Brain microvascular endothelial cell (primary cell): ENCODE data around the gene ELFN1.

ENCODE experiments used
- DNase-seq: peaks from one replicate; pipeline ENCODE4 v3.0.0-alpha.2; 2020
- H3K27ac ChIP-seq: fragments of 250-450 bp; sonication (Bioruptor Pico); 2 replicates; pipeline ENCODE4 v1.5.1; 2020; ENCODE audit warnings: mild to moderate bottlenecking, moderate library complexity
- H3K27me3 ChIP-seq: fragments of 250-450 bp; sonication (Bioruptor Pico); replicated peaks from 2 replicates; pipeline ENCODE4 v1.5.1; 2020; ENCODE audit warnings: mild to moderate bottlenecking
- H3K36me3 ChIP-seq: fragments of 250-450 bp; sonication (Bioruptor Pico); replicated peaks from 2 replicates; pipeline ENCODE4 v1.5.1; 2020; ENCODE audit warnings: mild to moderate bottlenecking
- H3K4me3 ChIP-seq: 2 replicates; pipeline ENCODE4 v1.5.1; 2011; ENCODE audit warnings: low read depth, mild to moderate bottlenecking, control low read depth, low read length, moderate library complexity
- in situ Hi-C: cut with HindIII; loops from 2 replicates; pipeline ENCODE4 v1.10.0; 2017; ENCODE audit warnings: low sequenced_read_pairs, low pct_ligation_motif_present
- TF ChIP-seq, protein P1 (sequence below): IDR thresholded peaks from 2 replicates; pipeline ENCODE4 v1.5.1; 2011; ENCODE audit warnings: low read depth, mild to moderate bottlenecking, moderate library complexity, low read length, control low read depth, inconsistent platforms; ENCODE audit errors: missing control alignments

ELFN1 gene

DNA sequence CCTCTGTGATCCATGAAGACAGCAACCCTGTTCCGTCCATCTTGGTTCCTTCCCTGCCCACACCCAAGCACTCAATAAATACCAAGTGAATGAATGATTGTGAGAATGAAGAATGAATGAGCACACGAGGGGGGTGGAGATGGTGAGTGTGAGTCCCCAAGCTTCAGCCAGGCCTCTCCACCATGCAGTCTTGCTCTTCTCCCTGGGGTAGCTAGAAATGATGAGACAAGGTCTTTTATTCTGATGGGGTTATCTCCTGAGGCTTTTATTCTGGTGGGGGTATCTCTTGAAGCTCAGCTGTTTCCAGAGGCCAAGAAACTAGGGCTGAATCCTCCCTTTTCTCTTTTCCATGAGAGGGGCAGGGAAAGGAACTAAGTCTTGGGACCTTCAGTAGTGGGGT is 57.0 kb downstream of the ELFN1 start:
- in situ Hi-C loops = no loop called here
- Histone ChIP-seq H3K27me3 (no peaks in the 10 kb centered on the region), H3K36me3 (no peaks in the 10 kb centered on the region), H3K4me3 (no peak overlapping the region), H3K27ac (no peak overlapping the region)
- TF ChIP-seq, protein P1, sequence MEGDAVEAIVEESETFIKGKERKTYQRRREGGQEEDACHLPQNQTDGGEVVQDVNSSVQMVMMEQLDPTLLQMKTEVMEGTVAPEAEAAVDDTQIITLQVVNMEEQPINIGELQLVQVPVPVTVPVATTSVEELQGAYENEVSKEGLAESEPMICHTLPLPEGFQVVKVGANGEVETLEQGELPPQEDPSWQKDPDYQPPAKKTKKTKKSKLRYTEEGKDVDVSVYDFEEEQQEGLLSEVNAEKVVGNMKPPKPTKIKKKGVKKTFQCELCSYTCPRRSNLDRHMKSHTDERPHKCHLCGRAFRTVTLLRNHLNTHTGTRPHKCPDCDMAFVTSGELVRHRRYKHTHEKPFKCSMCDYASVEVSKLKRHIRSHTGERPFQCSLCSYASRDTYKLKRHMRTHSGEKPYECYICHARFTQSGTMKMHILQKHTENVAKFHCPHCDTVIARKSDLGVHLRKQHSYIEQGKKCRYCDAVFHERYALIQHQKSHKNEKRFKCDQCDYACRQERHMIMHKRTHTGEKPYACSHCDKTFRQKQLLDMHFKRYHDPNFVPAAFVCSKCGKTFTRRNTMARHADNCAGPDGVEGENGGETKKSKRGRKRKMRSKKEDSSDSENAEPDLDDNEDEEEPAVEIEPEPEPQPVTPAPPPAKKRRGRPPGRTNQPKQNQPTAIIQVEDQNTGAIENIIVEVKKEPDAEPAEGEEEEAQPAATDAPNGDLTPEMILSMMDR = no peak
- no peak for DNase-seq

DNA sequence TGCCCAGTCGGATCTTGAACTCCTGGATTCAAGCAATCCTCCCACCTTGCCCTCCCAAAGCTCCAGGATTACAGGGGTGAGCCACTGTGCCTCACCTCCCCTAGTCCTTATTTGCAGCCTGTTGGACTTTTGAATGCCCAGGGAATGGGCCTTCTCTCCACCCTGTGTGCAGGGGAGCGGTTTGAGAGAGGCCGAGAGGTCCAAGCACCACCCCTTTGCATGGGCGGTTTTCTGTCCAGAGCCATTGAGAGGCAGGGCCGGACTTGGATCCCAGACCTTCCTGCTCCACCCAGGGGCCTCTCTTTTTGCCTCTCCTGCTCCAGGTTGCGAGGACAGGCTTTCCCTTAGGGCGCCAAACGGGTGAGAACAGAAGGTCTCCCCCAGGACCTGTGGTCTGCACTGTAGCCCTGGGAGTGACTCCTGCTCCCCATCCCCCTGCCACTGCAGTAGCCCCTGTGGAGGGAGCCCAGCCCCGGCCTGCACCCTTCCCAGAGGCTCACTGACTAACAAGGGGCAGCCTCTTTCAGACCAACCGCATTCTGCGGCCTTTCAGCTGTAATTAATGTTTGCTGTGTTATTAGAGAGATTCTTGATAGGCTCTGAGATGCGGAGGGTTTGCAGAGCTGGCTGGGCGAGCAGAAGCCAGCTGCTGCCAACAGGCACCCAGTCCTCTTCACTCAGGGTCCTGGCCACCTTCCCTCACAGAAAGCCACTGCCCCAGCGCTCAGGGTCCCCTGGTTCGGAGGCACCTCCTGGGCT is 57.9 kb downstream of the ELFN1 start:
- no peaks in the 10 kb centered on the region for H3K36me3 ChIP-seq
- no peak overlapping the region for H3K4me3 ChIP-seq
- H3K27me3 ChIP-seq = no peaks in the 10 kb centered on the region
- in situ Hi-C loops = no loop called here
- no peak for DNase-seq
- TF ChIP-seq, protein P1 = no peak
- no peak overlapping the region for H3K27ac ChIP-seq

DNA sequence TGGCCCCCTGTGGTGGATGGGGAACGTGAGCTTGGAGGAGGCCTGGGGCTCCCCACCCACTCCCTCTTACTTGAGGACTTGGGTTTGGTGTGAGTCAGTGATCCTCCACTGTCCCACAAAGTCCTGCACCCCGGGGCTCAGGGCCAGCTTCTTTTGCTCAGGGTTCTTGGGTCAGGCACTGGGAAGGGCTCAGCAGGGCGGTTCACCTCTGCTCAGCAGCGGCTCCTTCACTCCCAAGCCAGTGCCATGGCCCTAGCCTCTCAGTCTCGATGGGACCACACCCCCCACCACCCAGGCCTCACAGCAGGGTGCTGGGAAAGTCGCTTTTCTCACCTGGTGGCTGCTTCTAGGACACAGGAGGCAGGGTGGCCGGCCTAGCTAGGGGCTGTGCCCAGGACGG is 59.1 kb downstream of the ELFN1 start:
- no peak overlapping the region for H3K4me3 ChIP-seq
- H3K27me3 ChIP-seq = no peaks in the 10 kb centered on the region
- no peaks in the 10 kb centered on the region for H3K36me3 ChIP-seq
- DNase-seq = no peak
- TF ChIP-seq, protein P1 = no peak
- in situ Hi-C loops = no loop called here
- no peak overlapping the region for H3K27ac ChIP-seq

DNA sequence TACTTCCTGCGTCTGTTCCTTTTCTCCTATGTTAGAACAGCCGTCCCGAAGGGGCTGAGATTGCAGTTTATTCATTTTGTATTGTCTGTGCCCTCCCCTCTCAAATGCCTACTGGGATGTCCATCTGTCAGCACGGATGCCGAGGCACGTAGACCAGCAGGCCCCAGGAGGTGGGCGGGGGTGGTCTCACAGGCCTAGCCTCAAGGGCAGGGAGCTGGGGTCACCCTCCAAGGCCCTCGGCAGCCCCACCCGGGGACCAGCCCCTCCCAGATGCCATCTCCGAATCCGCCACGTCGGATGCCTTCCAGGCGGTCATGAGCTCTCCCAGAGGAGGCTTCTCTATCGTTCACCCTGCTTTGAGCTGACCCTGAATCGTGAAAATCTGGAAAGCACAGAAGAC is 59.7 kb downstream of the ELFN1 start:
- in situ Hi-C loops = no loop called here
- H3K27ac ChIP-seq = no peak overlapping the region
- TF ChIP-seq, protein P1 = no peak
- H3K36me3 ChIP-seq = no peaks in the 10 kb centered on the region
- DNase-seq = no peak
- no peak overlapping the region for H3K4me3 ChIP-seq
- no peaks in the 10 kb centered on the region for H3K27me3 ChIP-seq

GRCh38 chr7:1732072-1732471 is 62.0 kb downstream of the ELFN1 start:
- H3K4me3 ChIP-seq = no peak overlapping the region
- no peak overlapping the region for H3K27ac ChIP-seq
- TF ChIP-seq, protein P1 = no peak
- H3K36me3 ChIP-seq = no peaks in the 10 kb centered on the region
- H3K27me3 ChIP-seq = peaks cover 2% of the 10 kb centered on the region
- no peak for DNase-seq
- in situ Hi-C loops = no loop called here

- H3K27ac ChIP-seq = no peak overlapping the region
- H3K27me3 ChIP-seq = peaks cover 2% of the 10 kb centered on the region
- no peaks in the 10 kb centered on the region for H3K36me3 ChIP-seq
- DNase-seq = no peak
- TF ChIP-seq, protein P1 = no peak
- no peak overlapping the region for H3K4me3 ChIP-seq
- in situ Hi-C loops = no loop called here
Observed at GRCh38 chr7:1732645-1733044, 62.6 kb downstream of the ELFN1 start.
